Lower leg skin (tissue), 4 donors: ENCODE results near the gene NEDD9. TPM values are rescaled to one million over a fixed set of nuclear protein-coding genes. Genes with fewer than 3 reads are reported as not detected.

ENCODE experiments used
- DNase-seq, 2 donors: peaks; one replicate each; pipeline ENCODE4 v3.0.0-alpha.2; 2019; ENCODE audit warnings: low spot score in 2 of 2
- H3K4me3 ChIP-seq: fragments of 200-600 bp; sonication (generic); 2 replicates; pipeline ENCODE4 v1.5.1; 2017; ENCODE audit warnings: mild to moderate bottlenecking, low read depth; ENCODE audit not compliant: poor library complexity, severe bottlenecking
- POLR2A ChIP-seq, 2 donors: fragments of 450-650 bp; IDR thresholded peaks; one replicate each; pipeline ENCODE4 v1.6.1; 2016 to 2017; ENCODE audit warnings: antibody characterized with exemption in 2 of 2, mild to moderate bottlenecking in 1 of 2, moderate library complexity in 1 of 2
- WGBS, 2 donors: methylation state at CpG; one replicate each; pipeline ENCODE4 v1.1.5; 2018; 5-methylcytosine and 5-hydroxymethylcytosine counted together
- intact Hi-C: fragments of 100-400 bp; cut with DNase I; formaldehyde crosslinking; loops from one replicate; pipeline ENCODE4 v1.15.0; 2023; ENCODE audit warnings: low total_unique reads
- total RNA-seq, 4 donors: library from RNA; depleted of rRNA; stranded (reverse); fragments of >200 nt; gene quantifications; one replicate each; pipeline ENCODE4 v1.1.0, GENCODE V29; 2016
- TF ChIP-seq, protein P1 (sequence below), 3 donors: fragments of 450-650 bp; IDR thresholded peaks; one replicate each; pipeline ENCODE4 v1.5.1; 2016; ENCODE audit warnings: antibody characterized with exemption in 3 of 3, mild to moderate bottlenecking in 3 of 3, moderate library complexity in 2 of 3

NEDD9 gene
- total RNA-seq, 4 donors from 2014 or later = 26.8 to 46.0 (median 32.6) TPM

DNA sequence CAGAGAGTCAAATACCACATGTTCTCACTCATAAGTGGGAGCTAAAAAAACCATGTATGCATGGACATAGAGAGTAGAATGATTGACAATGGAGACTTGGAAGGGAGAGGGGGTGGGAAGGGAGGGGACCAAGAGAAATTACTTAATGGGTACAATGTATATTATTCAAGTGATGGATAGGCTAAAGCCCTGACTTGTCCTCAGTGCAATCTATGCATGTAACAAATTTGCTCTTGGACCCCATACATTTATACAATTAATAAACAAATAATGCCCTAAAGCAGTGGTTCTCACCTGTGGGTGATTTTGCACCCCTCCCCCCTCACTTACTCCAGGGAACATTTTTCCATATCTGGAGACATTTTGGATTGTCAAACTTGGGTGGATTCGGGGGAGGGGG is 33.5 kb upstream of the NEDD9 start:
- no peak overlapping the region for H3K4me3 ChIP-seq
- TF ChIP-seq, protein P1, sequence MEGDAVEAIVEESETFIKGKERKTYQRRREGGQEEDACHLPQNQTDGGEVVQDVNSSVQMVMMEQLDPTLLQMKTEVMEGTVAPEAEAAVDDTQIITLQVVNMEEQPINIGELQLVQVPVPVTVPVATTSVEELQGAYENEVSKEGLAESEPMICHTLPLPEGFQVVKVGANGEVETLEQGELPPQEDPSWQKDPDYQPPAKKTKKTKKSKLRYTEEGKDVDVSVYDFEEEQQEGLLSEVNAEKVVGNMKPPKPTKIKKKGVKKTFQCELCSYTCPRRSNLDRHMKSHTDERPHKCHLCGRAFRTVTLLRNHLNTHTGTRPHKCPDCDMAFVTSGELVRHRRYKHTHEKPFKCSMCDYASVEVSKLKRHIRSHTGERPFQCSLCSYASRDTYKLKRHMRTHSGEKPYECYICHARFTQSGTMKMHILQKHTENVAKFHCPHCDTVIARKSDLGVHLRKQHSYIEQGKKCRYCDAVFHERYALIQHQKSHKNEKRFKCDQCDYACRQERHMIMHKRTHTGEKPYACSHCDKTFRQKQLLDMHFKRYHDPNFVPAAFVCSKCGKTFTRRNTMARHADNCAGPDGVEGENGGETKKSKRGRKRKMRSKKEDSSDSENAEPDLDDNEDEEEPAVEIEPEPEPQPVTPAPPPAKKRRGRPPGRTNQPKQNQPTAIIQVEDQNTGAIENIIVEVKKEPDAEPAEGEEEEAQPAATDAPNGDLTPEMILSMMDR (IDR thresholded peaks at IDR 0.05) = no peak
- no peak for TF ChIP-seq POLR2A (IDR thresholded peaks at IDR 0.05)
- 76 to 90% methylated on average over 1 of the region's 1 CpG for WGBS, 2 donors
- DNase-seq = no peak
- intact Hi-C loops = no loop called here

DNA sequence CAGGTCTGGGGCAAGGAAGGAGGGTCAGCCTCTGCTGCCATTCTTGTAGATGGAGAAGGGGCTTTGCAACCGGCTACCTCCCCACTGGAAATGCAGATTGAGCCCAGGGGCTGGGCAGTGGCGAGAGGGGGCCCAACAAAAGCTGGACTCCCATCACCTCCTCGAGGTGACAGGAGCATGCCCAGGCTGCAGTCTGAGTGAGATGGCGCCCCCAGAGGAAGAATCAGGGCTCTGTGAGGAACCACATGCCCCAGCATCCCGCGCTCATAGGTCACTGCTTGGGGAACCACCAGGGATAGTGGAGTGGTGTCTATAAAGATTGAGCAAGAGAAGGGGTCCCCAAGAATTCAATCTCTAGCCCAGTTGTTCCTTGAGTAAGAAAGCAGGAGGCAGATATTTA is 31.6 kb upstream of the NEDD9 start:
- intact Hi-C loops = no loop called here
- no peak overlapping the region for H3K4me3 ChIP-seq
- WGBS, 2 donors = 95 to 97% methylated on average over 6 of the region's 6 CpGs
- DNase-seq = no peak
- TF ChIP-seq, protein P1 (IDR thresholded peaks at IDR 0.05) = no peak
- TF ChIP-seq POLR2A (IDR thresholded peaks at IDR 0.05) = no peak

GRCh38 chr6:11263291-11263775 is 30.9 kb upstream of the NEDD9 start:
- H3K4me3 ChIP-seq = no peak overlapping the region
- intact Hi-C loops = no loop called here
- 14 to 19% methylated on average over 5 of the region's 5 CpGs for WGBS, 2 donors
- TF ChIP-seq POLR2A (IDR thresholded peaks at IDR 0.05) = no peak
- TF ChIP-seq, protein P1 (IDR thresholded peaks at IDR 0.05) = no peak
- peak; percentile 36 to 92 for DNase-seq

- intact Hi-C loops = no loop called here
- no peak overlapping the region for H3K4me3 ChIP-seq
- DNase-seq = no peak
- WGBS, 2 donors = 52 to 54% methylated on average over 4 of the region's 4 CpGs
- no peak for TF ChIP-seq POLR2A (IDR thresholded peaks at IDR 0.05)
- TF ChIP-seq, protein P1 (IDR thresholded peaks at IDR 0.05) = no peak
Measured at GRCh38 chr6:11262242-11262641, 29.8 kb upstream of the NEDD9 start.

DNA sequence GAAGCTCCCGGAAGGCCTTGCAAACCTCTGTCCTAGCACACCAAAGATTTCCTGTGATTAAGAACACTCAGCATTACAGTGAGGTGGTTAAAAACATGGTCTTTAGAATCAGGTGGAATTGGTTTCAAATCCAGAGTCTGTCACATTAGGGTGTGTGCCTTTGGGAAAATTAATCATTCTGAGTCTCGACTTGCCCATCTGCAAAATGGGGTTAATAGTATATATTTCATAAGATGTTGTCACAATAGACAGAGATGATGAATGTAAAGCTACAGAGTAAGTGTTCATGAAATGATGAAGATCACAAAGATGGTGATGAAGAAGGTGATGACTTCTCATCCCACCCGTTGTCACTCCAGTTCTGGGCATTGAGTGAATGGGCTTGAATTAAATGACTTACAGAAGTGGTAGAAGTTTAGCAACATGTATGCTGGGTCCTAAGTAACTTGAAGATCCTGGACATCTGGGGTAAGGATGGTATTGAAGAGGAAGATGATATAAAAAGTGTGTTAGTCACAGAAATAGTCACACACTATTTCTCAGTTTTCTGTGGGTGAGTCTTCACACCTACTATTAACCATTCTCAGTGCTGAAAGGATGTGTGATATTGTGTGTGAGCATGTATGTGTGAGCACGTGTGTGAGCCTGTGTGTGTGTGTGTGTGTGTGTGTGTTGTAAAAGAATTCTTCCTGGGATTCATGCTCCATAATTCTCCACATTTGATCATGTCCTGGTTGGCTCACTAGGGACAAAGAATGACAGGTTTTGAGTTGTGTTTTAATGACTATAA is 28.0 kb upstream of the NEDD9 start:
- H3K4me3 ChIP-seq = no peak overlapping the region
- TF ChIP-seq, protein P1 (IDR thresholded peaks at IDR 0.05) = no peak
- no peak for TF ChIP-seq POLR2A (IDR thresholded peaks at IDR 0.05)
- WGBS, 2 donors = 91 to 97% methylated on average over 4 of the region's 4 CpGs
- intact Hi-C loops = no loop called here
- DNase-seq = no peak
